LNCaP clone FGC (cell line): ENCODE data around the gene AKNA.
A peak's percentile ranks its signal among the peaks of the same experiment; 100 is the strongest.

Experiments used
- DNase-seq: peaks from one replicate; pipeline ENCODE4 v3.0.0-alpha.2; 2011; ENCODE audit warnings: low read depth
- H3K4me3 ChIP-seq: 2 replicates; pipeline ENCODE4 v1.5.1; 2011; ENCODE audit warnings: mild to moderate bottlenecking, low read depth, low read length, control low read depth
- TF ChIP-seq, protein P1 (sequence below): IDR thresholded peaks from 2 replicates; pipeline ENCODE4 v1.5.1; 2012; ENCODE audit warnings: mild to moderate bottlenecking; ENCODE audit not compliant: control insufficient read depth, insufficient read depth; ENCODE audit errors: extremely low read depth

Gene AKNA

DNA sequence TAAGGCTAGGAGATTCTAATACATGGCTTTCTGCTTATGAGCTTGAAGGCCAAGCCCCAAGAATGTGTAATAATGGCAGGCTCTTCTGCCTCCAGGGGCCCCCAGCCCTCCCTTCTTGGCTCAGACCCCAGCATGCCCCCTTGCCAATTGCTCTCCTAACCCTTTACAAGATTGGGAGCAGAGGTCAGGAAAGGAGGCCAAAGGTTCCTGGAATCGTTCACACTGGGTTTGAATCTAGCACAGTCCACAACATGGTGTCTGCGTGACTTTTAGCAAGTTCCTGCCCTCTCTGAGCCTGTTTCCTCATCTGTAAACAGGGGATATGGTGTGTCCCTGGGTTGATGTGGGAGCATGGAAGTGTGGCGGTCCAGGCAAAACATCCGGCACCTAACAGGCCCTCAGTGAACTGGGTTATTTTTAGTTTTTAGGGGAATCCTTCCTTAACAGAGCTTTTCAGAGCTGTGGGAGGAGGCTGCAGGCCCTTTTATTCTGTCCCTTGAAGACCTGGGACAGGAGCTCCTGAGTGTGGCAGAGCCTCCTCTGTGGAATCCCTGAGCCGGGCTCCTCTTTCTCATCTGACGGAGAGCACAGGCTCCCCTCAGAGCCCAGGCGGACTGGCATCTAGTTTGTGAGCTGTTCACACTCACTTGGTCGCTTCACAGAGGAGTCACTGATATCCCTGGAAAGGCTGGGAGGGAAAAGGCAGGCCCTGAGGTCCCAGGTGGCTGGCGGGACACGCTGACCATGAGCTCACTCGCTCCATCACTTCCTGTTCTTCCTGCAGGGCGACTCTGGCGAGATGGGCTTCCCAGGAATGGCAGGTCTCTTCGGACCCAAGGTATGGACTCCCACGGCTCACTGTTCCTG is 88.3 kb downstream of the AKNA start:
- TF ChIP-seq, protein P1, sequence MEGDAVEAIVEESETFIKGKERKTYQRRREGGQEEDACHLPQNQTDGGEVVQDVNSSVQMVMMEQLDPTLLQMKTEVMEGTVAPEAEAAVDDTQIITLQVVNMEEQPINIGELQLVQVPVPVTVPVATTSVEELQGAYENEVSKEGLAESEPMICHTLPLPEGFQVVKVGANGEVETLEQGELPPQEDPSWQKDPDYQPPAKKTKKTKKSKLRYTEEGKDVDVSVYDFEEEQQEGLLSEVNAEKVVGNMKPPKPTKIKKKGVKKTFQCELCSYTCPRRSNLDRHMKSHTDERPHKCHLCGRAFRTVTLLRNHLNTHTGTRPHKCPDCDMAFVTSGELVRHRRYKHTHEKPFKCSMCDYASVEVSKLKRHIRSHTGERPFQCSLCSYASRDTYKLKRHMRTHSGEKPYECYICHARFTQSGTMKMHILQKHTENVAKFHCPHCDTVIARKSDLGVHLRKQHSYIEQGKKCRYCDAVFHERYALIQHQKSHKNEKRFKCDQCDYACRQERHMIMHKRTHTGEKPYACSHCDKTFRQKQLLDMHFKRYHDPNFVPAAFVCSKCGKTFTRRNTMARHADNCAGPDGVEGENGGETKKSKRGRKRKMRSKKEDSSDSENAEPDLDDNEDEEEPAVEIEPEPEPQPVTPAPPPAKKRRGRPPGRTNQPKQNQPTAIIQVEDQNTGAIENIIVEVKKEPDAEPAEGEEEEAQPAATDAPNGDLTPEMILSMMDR = no peak
- DNase-seq = no peak
- H3K4me3 ChIP-seq = no peak overlapping the region

DNA sequence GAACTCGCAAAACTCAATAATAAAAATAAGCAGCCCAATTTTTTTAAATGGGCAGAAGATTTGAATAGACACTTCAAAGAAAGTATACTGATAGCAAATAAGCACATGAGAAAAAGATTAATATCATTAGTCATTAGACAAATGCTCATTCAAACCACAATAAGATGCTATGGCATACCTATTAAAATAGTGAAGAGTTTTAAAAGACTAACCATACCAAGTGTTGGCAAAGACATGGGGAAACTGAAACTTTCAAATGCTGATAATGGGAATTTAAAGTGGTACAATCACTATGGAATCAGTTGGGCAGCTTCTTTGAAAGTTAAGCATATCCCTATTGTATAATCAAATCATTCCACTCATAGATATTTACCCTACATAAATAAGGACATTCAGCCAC is 91.4 kb downstream of the AKNA start:
- TF ChIP-seq, protein P1 = no peak
- DNase-seq = no peak
- H3K4me3 ChIP-seq = no peak overlapping the region

DNA sequence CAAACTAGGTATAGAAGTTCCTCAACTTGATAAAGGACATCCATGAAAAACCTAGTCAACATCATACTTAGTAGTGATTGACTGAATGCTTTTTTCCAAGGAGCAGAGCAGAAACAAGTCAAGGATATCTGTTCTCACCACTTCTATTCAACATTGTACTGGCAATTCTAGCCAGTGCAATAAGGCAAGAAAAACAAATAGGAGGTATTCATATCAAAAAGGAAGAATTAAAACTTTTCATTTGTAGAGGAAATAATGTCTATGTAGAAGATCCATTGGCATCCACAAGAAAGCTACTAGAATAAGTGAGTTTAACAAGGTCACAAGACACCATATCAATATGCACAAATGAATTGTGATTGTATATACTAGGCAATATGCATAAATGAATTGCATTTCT is 93.1 kb downstream of the AKNA start:
- TF ChIP-seq, protein P1 = no peak
- no peak for DNase-seq

DNA sequence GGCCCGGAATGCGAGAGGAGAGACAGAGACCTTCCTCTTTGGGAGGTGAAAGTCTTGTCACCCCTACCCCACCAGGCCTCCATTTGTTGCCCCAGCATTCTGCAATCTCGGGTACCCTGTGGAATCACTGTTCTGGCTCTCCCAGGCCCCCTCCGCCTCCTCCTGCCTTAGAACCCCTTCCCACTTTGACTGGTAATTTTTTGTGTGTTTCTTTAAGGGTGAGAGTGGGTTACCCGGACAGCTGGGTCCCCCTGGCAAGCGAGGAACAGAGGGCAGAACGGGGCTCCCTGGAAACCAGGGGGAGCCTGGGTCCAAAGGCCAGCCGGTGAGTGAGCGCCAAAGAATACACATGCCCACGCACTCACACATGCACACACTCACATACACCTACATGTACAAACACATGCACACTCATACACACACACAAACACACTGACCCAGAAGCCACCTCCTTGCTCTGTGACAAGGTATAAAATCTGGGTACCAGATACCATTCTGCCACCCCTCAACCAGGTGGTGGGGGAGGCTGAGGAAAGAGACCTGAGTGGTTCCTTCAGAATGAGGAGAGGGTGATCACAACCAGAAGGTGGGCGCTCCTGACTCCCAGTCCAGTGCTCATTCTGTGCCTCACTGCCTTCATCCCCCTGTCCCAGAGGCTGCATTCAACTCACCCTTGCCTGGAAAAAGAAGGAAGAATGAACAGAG is 95.7 kb downstream of the AKNA start:
- no peak for DNase-seq
- H3K4me3 ChIP-seq = no peak overlapping the region
- TF ChIP-seq, protein P1 = no peak

More for the DNA sequence above, 93.1 kb downstream of the AKNA start:
- H3K4me3 ChIP-seq = no peak overlapping the region

DNA sequence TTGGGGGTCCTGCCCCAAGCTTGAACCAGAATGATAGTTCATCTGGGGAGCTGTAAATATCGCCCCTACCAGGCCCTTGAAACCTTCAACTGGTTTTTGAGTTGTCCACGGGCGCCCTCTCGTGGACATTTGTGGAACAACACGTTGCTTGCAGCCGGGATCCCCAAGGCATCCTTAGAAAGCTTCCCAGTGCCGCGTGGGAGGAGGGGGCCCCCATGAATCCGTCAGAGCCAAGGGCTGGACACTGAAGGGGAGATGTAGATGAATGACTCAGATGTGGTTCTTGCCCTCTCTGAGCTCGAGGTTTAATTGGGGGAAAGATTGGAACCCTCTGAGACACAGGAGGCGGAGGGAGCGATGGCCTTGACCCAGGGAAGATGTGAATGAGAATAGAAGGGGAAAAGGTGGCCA is 96.7 kb downstream of the AKNA start:
- TF ChIP-seq, protein P1 = peak; percentile 75
- no peak overlapping the region for H3K4me3 ChIP-seq
- DNase-seq = peak; percentile 4

DNA sequence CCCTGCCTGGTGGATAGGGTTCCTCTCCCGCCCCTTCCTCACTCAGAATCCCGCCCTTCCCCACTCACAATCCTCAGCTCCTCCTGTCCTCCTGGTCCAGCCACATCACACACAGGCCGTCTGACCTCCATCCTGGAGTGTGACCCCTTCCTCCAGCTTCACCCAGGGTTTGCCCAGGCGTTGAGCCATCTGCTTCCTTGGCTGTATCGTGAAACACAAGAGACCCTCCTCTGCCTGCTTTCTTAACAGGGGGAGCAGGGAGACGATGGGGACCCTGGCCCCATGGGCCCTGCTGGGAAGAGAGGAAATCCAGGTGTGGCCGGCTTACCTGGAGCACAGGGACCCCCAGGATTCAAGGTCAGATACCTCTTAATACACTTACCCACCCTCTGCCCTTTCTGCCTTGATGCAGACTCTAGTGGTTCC is 97.2 kb downstream of the AKNA start:
- H3K4me3 ChIP-seq = no peak overlapping the region
- TF ChIP-seq, protein P1 = no peak
- DNase-seq = no peak
